Measurements from ENCODE around the gene SHROOM2. TPM values are rescaled to one million over a fixed set of nuclear protein-coding genes. Genes with fewer than 3 reads are reported as not detected.
A peak's percentile ranks its signal among the peaks of the same experiment; 100 is the strongest.
"Not testable (repeated sequence)": the region's sequence is repeated elsewhere in the genome, so short reads cannot be mapped to it uniquely, and the experiment has no call there.

The SHROOM2 gene
- total RNA-seq, 1 experiment from 2014 or later, result 22.9 TPM

GRCh38 chrX:9857575-9858474, 71.6 kb downstream of the SHROOM2 start:
- H3K4me3 ChIP-seq (ENCODE audit: insufficient read depth, low read depth, low read length), result no peak overlapping the region
- H3K27me3 ChIP-seq (ENCODE audit: control insufficient read depth, insufficient read depth, low read length), result no peaks in the 10 kb centered on the region
- no peaks in the 10 kb centered on the region for H3K36me3 ChIP-seq (replicated peaks; ENCODE audit: control insufficient read depth, insufficient read depth, low read length)
- no peak for DNase-seq

GRCh38 chrX:9858684-9859083, 72.5 kb downstream of the SHROOM2 start:
- DNase-seq; H3K27me3 ChIP-seq (ENCODE audit: control insufficient read depth, insufficient read depth, low read length); H3K36me3 ChIP-seq (replicated peaks; ENCODE audit: control insufficient read depth, insufficient read depth, low read length); H3K4me3 ChIP-seq (ENCODE audit: insufficient read depth, low read depth, low read length): not testable (repeated sequence)

- Histone ChIP-seq H3K27me3 (ENCODE audit: control insufficient read depth, insufficient read depth, low read length) (no peaks in the 10 kb centered on the region), H3K36me3 (replicated peaks; ENCODE audit: control insufficient read depth, insufficient read depth, low read length) (no peaks in the 10 kb centered on the region), H3K4me3 (ENCODE audit: insufficient read depth, low read depth, low read length) (no peak overlapping the region)
- DNase-seq, result peak; percentile 16
These were observed 73.7 kb downstream of the SHROOM2 start for GRCh38 chrX:9859711-9860555.

- Histone ChIP-seq H3K27me3 (ENCODE audit: control insufficient read depth, insufficient read depth, low read length) (no peaks in the 10 kb centered on the region), H3K4me3 (ENCODE audit: insufficient read depth, low read depth, low read length) (no peak overlapping the region), H3K36me3 (replicated peaks; ENCODE audit: control insufficient read depth, insufficient read depth, low read length) (no peaks in the 10 kb centered on the region)
- no peak for DNase-seq
These were observed 74.6 kb downstream of the SHROOM2 start for GRCh38 chrX:9860826-9861225.

- DNase-seq, result peak; percentile 24
- Histone ChIP-seq H3K36me3 (replicated peaks; ENCODE audit: control insufficient read depth, insufficient read depth, low read length) (no peaks in the 10 kb centered on the region; the same call in 1 of the 2 replicates), H3K27me3 (ENCODE audit: control insufficient read depth, insufficient read depth, low read length) (no peaks in the 10 kb centered on the region), H3K4me3 (ENCODE audit: insufficient read depth, low read depth, low read length) (no peak overlapping the region)
These were observed 75.5 kb downstream of the SHROOM2 start for GRCh38 chrX:9861711-9862110.

GRCh38 chrX:9862525-9862924, 76.3 kb downstream of the SHROOM2 start:
- Histone ChIP-seq H3K27me3 (ENCODE audit: control insufficient read depth, insufficient read depth, low read length) (no peaks in the 10 kb centered on the region), H3K4me3 (ENCODE audit: insufficient read depth, low read depth, low read length) (no peak overlapping the region), H3K36me3 (replicated peaks; ENCODE audit: control insufficient read depth, insufficient read depth, low read length) (no peaks in the 10 kb centered on the region; the same call in 1 of the 2 replicates)
- peak; percentile 82 for DNase-seq

DNA sequence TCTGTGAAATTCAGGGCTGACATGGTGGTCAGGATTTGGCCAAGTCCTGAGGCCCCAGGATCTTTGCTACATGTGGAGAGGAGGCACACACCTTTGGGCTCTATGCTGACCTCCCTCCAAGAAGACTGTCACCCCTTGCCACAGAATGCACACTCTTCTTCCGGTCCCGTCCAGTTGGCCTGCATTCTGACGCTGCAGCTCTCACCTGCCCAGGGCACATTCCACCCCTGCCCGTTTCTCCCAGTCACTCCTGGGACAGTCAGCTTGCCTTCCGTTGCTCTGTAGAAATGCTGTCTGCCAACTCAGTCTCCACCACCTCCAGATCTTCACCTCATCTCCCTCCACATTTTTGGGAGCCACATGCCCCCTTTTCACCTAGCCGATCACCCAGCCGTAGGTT, 76.7 kb downstream of the SHROOM2 start:
- DNase-seq, result peak; percentile 33
- Histone ChIP-seq H3K27me3 (ENCODE audit: control insufficient read depth, insufficient read depth, low read length) (no peaks in the 10 kb centered on the region), H3K36me3 (replicated peaks; ENCODE audit: control insufficient read depth, insufficient read depth, low read length) (no peaks in the 10 kb centered on the region; the same call in 1 of the 2 replicates), H3K4me3 (ENCODE audit: insufficient read depth, low read depth, low read length) (no peak overlapping the region)

- no peaks in the 10 kb centered on the region for H3K27me3 ChIP-seq (ENCODE audit: control insufficient read depth, insufficient read depth, low read length)
- DNase-seq, result no peak
- no peak overlapping the region for H3K4me3 ChIP-seq (ENCODE audit: insufficient read depth, low read depth, low read length)
- H3K36me3 ChIP-seq (replicated peaks; ENCODE audit: control insufficient read depth, insufficient read depth, low read length), result no peaks in the 10 kb centered on the region; the same call in 1 of the 2 replicates
These were observed 77.8 kb downstream of the SHROOM2 start for GRCh38 chrX:9864011-9864410.

GRCh38 chrX:9865804-9866472, 79.7 kb downstream of the SHROOM2 start:
- DNase-seq, result peak; percentile 66
- no peaks in the 10 kb centered on the region; the same call in 1 of the 2 replicates for H3K36me3 ChIP-seq (replicated peaks; ENCODE audit: control insufficient read depth, insufficient read depth, low read length)
- H3K27me3 ChIP-seq (ENCODE audit: control insufficient read depth, insufficient read depth, low read length), result no peaks in the 10 kb centered on the region
- H3K4me3 ChIP-seq (ENCODE audit: insufficient read depth, low read depth, low read length), result no peak overlapping the region

GRCh38 chrX:9866633-9867032, 80.4 kb downstream of the SHROOM2 start:
- Histone ChIP-seq H3K36me3 (replicated peaks; ENCODE audit: control insufficient read depth, insufficient read depth, low read length) (no peaks in the 10 kb centered on the region; the same call in 1 of the 2 replicates), H3K4me3 (ENCODE audit: insufficient read depth, low read depth, low read length) (no peak overlapping the region), H3K27me3 (ENCODE audit: control insufficient read depth, insufficient read depth, low read length) (no peaks in the 10 kb centered on the region)
- no peak for DNase-seq

DNA sequence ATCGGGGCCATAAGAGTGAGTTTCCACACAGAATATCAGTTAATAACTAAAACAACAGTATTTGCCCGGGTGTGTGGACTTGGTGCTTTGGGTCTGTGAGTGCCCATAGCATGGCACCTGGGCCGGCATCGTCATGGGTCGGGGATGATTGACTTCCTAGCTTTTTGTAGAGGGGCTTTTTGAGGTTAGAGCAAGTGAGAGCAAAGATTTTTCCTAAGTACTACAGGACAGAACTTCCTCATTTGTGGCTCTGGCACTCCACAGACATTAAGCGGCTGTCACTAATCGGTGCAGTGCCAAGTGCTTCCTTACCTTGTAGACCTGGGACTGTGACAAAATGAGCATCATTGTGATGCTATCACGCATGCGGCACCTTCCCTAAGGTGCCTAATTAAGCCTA, 81.0 kb downstream of the SHROOM2 start:
- Histone ChIP-seq H3K36me3 (replicated peaks; ENCODE audit: control insufficient read depth, insufficient read depth, low read length) (no peaks in the 10 kb centered on the region; the same call in 1 of the 2 replicates), H3K4me3 (ENCODE audit: insufficient read depth, low read depth, low read length) (no peak overlapping the region), H3K27me3 (ENCODE audit: control insufficient read depth, insufficient read depth, low read length) (no peaks in the 10 kb centered on the region)
- DNase-seq, result no peak

GRCh38 chrX:9867753-9868152, 81.5 kb downstream of the SHROOM2 start:
- DNase-seq, result no peak
- no peaks in the 10 kb centered on the region for H3K27me3 ChIP-seq (ENCODE audit: control insufficient read depth, insufficient read depth, low read length)
- H3K36me3 ChIP-seq (replicated peaks; ENCODE audit: control insufficient read depth, insufficient read depth, low read length), result no peaks in the 10 kb centered on the region; the same call in 1 of the 2 replicates
- H3K4me3 ChIP-seq (ENCODE audit: insufficient read depth, low read depth, low read length), result no peak overlapping the region

DNA sequence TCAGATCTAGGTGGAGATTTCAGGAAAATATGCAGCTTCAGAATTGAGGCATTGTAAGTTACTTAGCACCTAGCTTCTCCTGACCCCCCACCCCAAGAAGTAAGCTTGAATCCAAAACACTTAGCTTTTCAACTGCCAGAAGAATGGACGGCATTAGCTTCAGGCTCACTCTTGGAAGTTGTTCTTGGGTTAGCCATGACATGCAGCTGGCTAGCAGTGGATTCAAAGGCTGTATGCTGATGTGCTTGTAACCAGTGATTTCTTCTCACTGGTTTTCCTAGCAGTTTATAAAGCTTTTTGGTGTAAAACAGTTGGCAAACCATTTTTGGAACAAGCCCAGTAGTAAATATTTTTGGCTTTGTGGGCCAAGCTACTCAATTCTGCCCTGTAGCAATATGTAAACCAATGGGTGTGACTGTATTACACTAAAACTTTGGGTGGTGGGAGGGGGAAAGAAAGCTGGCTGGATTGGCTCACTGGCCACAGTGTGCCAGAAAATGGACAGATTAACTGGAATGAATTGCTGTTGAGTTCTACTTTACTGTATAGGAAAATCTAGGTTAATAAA, 85.6 kb downstream of the SHROOM2 start:
- Histone ChIP-seq H3K36me3 (replicated peaks; ENCODE audit: control insufficient read depth, insufficient read depth, low read length) (no peaks in the 10 kb centered on the region), H3K27me3 (ENCODE audit: control insufficient read depth, insufficient read depth, low read length) (no peaks in the 10 kb centered on the region), H3K4me3 (ENCODE audit: insufficient read depth, low read depth, low read length) (no peak overlapping the region)

DNA sequence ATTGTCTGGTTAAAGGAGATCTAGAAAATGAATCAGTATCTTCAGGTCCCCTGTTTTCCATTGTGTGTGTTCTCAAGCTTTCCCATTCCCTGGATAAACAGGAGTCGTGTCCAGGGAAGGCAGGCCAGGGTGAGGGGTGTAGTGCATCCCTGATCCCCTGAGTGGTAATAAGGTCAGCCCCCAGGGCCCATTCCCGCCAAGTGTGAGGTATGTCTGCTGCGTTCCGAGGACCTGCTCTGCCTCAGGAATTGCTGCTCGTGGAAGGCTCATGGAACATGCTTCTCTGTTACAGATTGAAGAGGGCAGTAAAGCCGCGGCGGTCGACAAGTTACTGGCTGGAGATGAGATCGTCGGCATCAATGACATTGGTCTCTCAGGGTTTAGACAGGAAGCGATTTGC, 87.1 kb downstream of the SHROOM2 start:
- no peak overlapping the region for H3K4me3 ChIP-seq (ENCODE audit: insufficient read depth, low read depth, low read length)
- no peak for DNase-seq
- no peaks in the 10 kb centered on the region for H3K36me3 ChIP-seq (replicated peaks; ENCODE audit: control insufficient read depth, insufficient read depth, low read length)
- no peaks in the 10 kb centered on the region for H3K27me3 ChIP-seq (ENCODE audit: control insufficient read depth, insufficient read depth, low read length)

More for the DNA sequence above, 85.6 kb downstream of the SHROOM2 start:
- peak; percentile 2 for DNase-seq
